NCI-H1092 (cell line): ENCODE measurements around the gene IGSF5.
"Not testable (repeated sequence)": the region's sequence is repeated elsewhere in the genome, so short reads cannot be mapped to it uniquely, and the experiment has no call there.

Experiments used
- DNase-seq: peaks from one replicate; lab custom pipeline; 2025; lab: John Stamatoyannopoulos, UW

Gene IGSF5

GRCh38 chr21:39738566-39738965 is 6.4 kb upstream of the IGSF5 start:
- no peak for DNase-seq

- DNase-seq: not testable (repeated sequence)
These were observed 5.5 kb upstream of the IGSF5 start for GRCh38 chr21:39739531-39739930.

GRCh38 chr21:39742561-39742960 is 2.4 kb upstream of the IGSF5 start:
- not testable (repeated sequence) for DNase-seq

- not testable (repeated sequence) for DNase-seq
These were observed 349 bp downstream of the IGSF5 start for GRCh38 chr21:39745332-39745731.

GRCh38 chr21:39750670-39751069 is 5.7 kb downstream of the IGSF5 start:
- DNase-seq: no peak

GRCh38 chr21:39754811-39755210 is 9.8 kb downstream of the IGSF5 start:
- no peak for DNase-seq

GRCh38 chr21:39756285-39756684 is 11.3 kb downstream of the IGSF5 start:
- no peak for DNase-seq

- no peak for DNase-seq
These were observed 18.4 kb downstream of the IGSF5 start for GRCh38 chr21:39763272-39763970.

GRCh38 chr21:39774227-39774626 is 29.2 kb downstream of the IGSF5 start:
- no peak for DNase-seq

- DNase-seq: no peak
These were observed 30.8 kb downstream of the IGSF5 start for GRCh38 chr21:39775816-39776215.

GRCh38 chr21:39776589-39776988 is 31.6 kb downstream of the IGSF5 start:
- no peak for DNase-seq

- DNase-seq: no peak
These were observed 36.3 kb downstream of the IGSF5 start for GRCh38 chr21:39781331-39781730.

- peak; percentile 61 for DNase-seq
These were observed 43.4 kb downstream of the IGSF5 start for GRCh38 chr21:39788383-39788782.

GRCh38 chr21:39796466-39796865 is 51.5 kb downstream of the IGSF5 start:
- no peak for DNase-seq

GRCh38 chr21:39799178-39799577 is 54.2 kb downstream of the IGSF5 start:
- DNase-seq: no peak

GRCh38 chr21:39800311-39800710 is 55.3 kb downstream of the IGSF5 start:
- no peak for DNase-seq

- no peak for DNase-seq
These were observed 57.2 kb downstream of the IGSF5 start for GRCh38 chr21:39802217-39802616.

GRCh38 chr21:39803393-39803792 is 58.4 kb downstream of the IGSF5 start:
- no peak for DNase-seq

- DNase-seq: no peak
These were observed 59.3 kb downstream of the IGSF5 start for GRCh38 chr21:39804240-39804639.

GRCh38 chr21:39805983-39806382 is 61.0 kb downstream of the IGSF5 start:
- no peak for DNase-seq

- DNase-seq: no peak
These were observed 62.8 kb downstream of the IGSF5 start for GRCh38 chr21:39807738-39808137.

GRCh38 chr21:39809936-39810335 is 65.0 kb downstream of the IGSF5 start:
- DNase-seq: no peak

- no peak for DNase-seq
These were observed 68.0 kb downstream of the IGSF5 start for GRCh38 chr21:39812983-39813382.

GRCh38 chr21:39818557-39818956 is 73.6 kb downstream of the IGSF5 start:
- no peak for DNase-seq
